Loucy (cell line): ENCODE results near the gene TRPM2.
"Not testable (repeated sequence)": the region's sequence is repeated elsewhere in the genome, so short reads cannot be mapped to it uniquely, and the experiment has no call there.

Experiments
- H2AFZ ChIP-seq: fragments of 200-600 bp; sonication (generic); 2 replicates; pipeline ENCODE4 v1.6.0; 2016; ENCODE audit warnings: antibody characterized with exemption, mild to moderate bottlenecking, low read length, moderate library complexity
- H3F3A ChIP-seq: fragments of 200-600 bp; 2 replicates; pipeline ENCODE4 v1.6.0; 2016; ENCODE audit warnings: antibody characterized with exemption, low read depth, mild to moderate bottlenecking
- H3K27me3 ChIP-seq: fragments of 200-600 bp; sonication (generic); 2 replicates; pipeline ENCODE4 v1.6.1; 2014; ENCODE audit warnings: low read length, mild to moderate bottlenecking; ENCODE audit not compliant: insufficient read depth, poor library complexity, severe bottlenecking
- H3K36me3 ChIP-seq: fragments of 200-600 bp; sonication (generic); 2 replicates; pipeline ENCODE4 v1.6.1; 2016; ENCODE audit warnings: low read length; ENCODE audit not compliant: insufficient read depth
- H3K4me1 ChIP-seq: fragments of 200-600 bp; sonication (generic); 2 replicates; pipeline ENCODE4 v1.5.1; 2014; ENCODE audit warnings: low read length, mild to moderate bottlenecking; ENCODE audit not compliant: insufficient read depth, poor library complexity, severe bottlenecking
- H3K4me2 ChIP-seq: fragments of 200-600 bp; sonication (generic); 2 replicates; pipeline ENCODE4 v1.6.0; 2014; ENCODE audit warnings: antibody characterized with exemption, low read length, low read depth, mild to moderate bottlenecking; ENCODE audit not compliant: poor library complexity, severe bottlenecking
- H3K4me3 ChIP-seq: fragments of 200-600 bp; sonication (generic); 2 replicates; pipeline ENCODE4 v1.5.1; 2014; ENCODE audit warnings: low read length, mild to moderate bottlenecking, mixed read lengths; ENCODE audit not compliant: poor library complexity, severe bottlenecking
- H3K79me2 ChIP-seq: fragments of 200-600 bp; sonication (generic); 2 replicates; pipeline ENCODE4 v1.6.1; 2014; ENCODE audit warnings: low read length; ENCODE audit not compliant: insufficient read depth
- H3K9ac ChIP-seq: fragments of 200-600 bp; sonication (generic); 2 replicates; pipeline ENCODE4 v1.6.0; 2014; ENCODE audit warnings: mild to moderate bottlenecking, low read depth, low read length, moderate library complexity; ENCODE audit not compliant: poor library complexity, severe bottlenecking
- H3K9me2 ChIP-seq: fragments of 200-600 bp; sonication (generic); replicated peaks from 2 replicates; pipeline ENCODE4 v1.6.1; 2016; ENCODE audit warnings: low read depth, low read length, mixed read lengths
- H3K9me3 ChIP-seq: fragments of 200-600 bp; sonication (generic); 2 replicates; pipeline ENCODE4 v1.6.1; 2014; ENCODE audit warnings: mild to moderate bottlenecking, antibody characterized with exemption, low read length, low read depth; ENCODE audit not compliant: insufficient read depth
- H4K20me1 ChIP-seq: fragments of 200-600 bp; sonication (generic); 2 replicates; pipeline ENCODE4 v1.6.0; 2014; ENCODE audit warnings: antibody characterized with exemption, low read length, mild to moderate bottlenecking; ENCODE audit not compliant: insufficient read depth, poor library complexity, severe bottlenecking
- EZH2phosphoT487 ChIP-seq: fragments of 200-600 bp; IDR thresholded peaks from 2 replicates; pipeline ENCODE4 v1.6.1; 2018; ENCODE audit warnings: antibody characterized with exemption, mild to moderate bottlenecking, moderate library complexity, borderline replicate concordance
- TF ChIP-seq, protein P1 (sequence below): fragments of 200-600 bp; sonication (generic); conservative IDR thresholded peaks from 2 replicates; pipeline ENCODE4 v1.5.1; 2014; ENCODE audit warnings: mild to moderate bottlenecking, antibody characterized with exemption, low read length

The TRPM2 gene

DNA sequence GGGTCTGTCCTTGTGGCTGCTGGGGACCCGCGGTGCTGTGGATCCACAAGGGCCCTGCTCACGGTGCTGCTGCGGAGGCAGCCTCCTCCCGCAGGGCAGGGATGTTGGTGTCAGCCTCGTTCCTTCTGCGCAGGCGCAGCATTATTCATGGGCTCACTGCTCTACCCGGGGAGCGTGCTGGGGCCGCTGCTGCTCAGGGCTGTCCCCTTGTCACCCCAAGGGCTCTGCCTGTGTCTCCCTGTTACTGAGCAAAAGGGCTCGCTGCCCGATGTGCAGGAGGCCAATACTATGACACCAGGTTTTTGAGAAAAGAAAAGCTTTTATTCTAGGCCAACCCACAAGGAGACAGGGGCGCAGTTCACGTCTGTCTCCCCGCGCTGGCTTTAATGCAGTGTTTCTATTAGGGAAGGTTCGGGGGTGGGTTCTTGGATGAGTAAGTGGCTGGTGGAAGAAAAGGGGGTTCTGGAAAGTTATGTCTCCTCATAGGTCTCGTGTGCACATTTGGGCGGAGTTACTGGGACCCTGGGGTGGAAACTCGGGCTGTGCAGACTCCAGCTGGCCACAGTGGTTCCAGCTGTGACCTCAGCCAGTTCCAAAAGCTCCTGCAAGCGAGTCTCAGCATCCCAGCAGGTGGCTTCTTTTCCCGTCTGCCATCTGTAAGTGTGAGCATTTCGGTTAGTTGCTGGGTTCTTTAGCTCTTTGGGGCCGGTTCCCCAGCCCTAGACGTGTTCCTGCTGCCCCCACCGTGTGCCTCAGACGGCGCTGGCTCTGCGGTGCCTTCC is 61.1 kb downstream of the TRPM2 start:
- Histone ChIP-seq H3K9ac (no peak overlapping the region), H3K27me3 (no peaks in the 10 kb centered on the region), H3F3A (no peaks in the 10 kb centered on the region), H3K79me2 (no peaks in the 10 kb centered on the region), H3K9me2 (no peaks in the 10 kb centered on the region), H3K4me2 (no peak overlapping the region), H2AFZ (no peak overlapping the region), H4K20me1 (no peaks in the 10 kb centered on the region), H3K9me3 (peaks cover 19% of the 10 kb centered on the region; the same call in 1 of the 2 replicates), H3K36me3 (no peaks in the 10 kb centered on the region), H3K4me3 (no peak overlapping the region), H3K4me1 (no peaks in the 10 kb centered on the region)
- TF ChIP-seq, protein P1, sequence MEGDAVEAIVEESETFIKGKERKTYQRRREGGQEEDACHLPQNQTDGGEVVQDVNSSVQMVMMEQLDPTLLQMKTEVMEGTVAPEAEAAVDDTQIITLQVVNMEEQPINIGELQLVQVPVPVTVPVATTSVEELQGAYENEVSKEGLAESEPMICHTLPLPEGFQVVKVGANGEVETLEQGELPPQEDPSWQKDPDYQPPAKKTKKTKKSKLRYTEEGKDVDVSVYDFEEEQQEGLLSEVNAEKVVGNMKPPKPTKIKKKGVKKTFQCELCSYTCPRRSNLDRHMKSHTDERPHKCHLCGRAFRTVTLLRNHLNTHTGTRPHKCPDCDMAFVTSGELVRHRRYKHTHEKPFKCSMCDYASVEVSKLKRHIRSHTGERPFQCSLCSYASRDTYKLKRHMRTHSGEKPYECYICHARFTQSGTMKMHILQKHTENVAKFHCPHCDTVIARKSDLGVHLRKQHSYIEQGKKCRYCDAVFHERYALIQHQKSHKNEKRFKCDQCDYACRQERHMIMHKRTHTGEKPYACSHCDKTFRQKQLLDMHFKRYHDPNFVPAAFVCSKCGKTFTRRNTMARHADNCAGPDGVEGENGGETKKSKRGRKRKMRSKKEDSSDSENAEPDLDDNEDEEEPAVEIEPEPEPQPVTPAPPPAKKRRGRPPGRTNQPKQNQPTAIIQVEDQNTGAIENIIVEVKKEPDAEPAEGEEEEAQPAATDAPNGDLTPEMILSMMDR = no peak
- no peak for TF ChIP-seq EZH2phosphoT487

DNA sequence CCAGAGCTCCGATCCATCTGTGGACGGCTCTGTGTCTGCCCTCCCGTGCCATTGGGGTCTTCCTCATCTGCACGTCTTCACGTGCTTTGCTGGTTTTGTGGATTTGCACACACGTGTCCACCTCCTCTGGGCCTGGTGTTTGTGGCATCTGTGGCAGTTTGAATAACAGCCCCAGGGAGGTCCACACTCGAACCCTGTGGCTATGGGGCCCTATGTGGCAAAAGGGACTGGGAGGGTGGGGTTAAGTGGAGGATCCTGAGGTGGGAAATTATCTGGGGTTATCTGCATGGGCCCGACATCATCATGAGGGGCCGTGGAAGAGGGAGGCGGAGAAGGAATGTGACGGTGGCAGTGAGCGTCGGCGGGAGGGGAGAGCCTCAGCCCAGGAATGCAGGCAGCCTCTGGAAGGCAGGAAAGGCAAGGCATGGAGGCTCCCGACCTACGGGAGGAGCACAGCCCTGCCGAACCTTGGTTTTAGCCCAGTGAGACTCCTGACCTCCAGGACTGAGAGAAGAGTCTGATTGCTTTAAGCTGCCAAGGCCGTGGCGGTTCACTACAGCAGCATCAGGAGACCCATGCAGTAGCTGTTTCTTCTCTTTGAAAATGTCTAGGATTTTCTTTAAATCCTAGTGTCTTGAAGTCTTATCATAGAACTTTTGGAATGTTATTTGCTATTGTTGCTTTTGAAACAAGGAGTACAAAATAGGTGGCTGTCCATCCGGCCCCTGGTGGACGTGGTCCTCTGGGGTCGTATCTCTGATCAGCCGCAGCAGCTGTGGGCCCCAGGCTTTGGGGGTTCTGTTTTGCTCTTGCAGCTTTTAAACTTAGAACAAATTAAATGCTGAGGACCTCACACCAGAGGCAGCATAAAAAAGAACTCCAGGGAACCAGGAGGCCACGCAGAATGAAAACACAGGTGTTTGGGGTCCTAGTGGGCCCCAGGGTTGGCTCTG is 61.9 kb downstream of the TRPM2 start:
- no peaks in the 10 kb centered on the region for H3K79me2 ChIP-seq
- no peaks in the 10 kb centered on the region for H3K9me2 ChIP-seq
- no peaks in the 10 kb centered on the region for H3K36me3 ChIP-seq
- no peak overlapping the region for H3K4me3 ChIP-seq
- H3K9ac ChIP-seq = no peak overlapping the region
- TF ChIP-seq, protein P1 = no peak
- no peak for TF ChIP-seq EZH2phosphoT487
- no peaks in the 10 kb centered on the region for H3K4me1 ChIP-seq
- H3K27me3 ChIP-seq = no peaks in the 10 kb centered on the region
- no peak overlapping the region for H2AFZ ChIP-seq
- H4K20me1 ChIP-seq = no peaks in the 10 kb centered on the region
- no peaks in the 10 kb centered on the region for H3F3A ChIP-seq
- no peak overlapping the region for H3K4me2 ChIP-seq
- H3K9me3 ChIP-seq = peaks cover 21% of the 10 kb centered on the region; the same call in 1 of the 2 replicates

DNA sequence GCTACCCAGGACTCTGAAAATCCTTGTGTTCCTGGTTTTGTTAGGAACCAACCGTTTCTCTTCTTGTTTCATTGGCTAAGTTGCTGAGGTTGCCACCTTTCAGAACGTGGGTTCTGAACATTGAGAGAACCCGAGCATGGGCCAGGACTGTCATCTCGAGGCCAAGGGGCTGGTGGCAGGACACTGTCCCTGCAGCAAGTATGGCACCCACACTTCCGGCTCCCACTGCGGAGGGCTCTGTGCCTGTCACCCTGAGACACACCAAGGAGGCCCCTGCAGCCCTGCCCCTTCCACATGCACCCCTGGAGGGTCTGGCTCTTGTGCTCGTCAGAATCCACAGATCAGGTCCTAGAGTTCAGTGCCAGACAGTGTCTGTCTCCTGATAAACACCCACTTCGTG is 62.8 kb downstream of the TRPM2 start:
- no peaks in the 10 kb centered on the region for H4K20me1 ChIP-seq
- H3K9ac ChIP-seq = no peak overlapping the region
- H2AFZ ChIP-seq = no peak overlapping the region
- H3K36me3 ChIP-seq = no peaks in the 10 kb centered on the region
- no peaks in the 10 kb centered on the region for H3F3A ChIP-seq
- no peak for TF ChIP-seq EZH2phosphoT487
- H3K4me2 ChIP-seq = no peak overlapping the region
- no peak overlapping the region for H3K4me3 ChIP-seq
- H3K9me2 ChIP-seq = no peaks in the 10 kb centered on the region
- H3K27me3 ChIP-seq = no peaks in the 10 kb centered on the region
- H3K9me3 ChIP-seq = peaks cover 21% of the 10 kb centered on the region; the same call in 1 of the 2 replicates
- H3K4me1 ChIP-seq = no peaks in the 10 kb centered on the region
- no peaks in the 10 kb centered on the region for H3K79me2 ChIP-seq

DNA sequence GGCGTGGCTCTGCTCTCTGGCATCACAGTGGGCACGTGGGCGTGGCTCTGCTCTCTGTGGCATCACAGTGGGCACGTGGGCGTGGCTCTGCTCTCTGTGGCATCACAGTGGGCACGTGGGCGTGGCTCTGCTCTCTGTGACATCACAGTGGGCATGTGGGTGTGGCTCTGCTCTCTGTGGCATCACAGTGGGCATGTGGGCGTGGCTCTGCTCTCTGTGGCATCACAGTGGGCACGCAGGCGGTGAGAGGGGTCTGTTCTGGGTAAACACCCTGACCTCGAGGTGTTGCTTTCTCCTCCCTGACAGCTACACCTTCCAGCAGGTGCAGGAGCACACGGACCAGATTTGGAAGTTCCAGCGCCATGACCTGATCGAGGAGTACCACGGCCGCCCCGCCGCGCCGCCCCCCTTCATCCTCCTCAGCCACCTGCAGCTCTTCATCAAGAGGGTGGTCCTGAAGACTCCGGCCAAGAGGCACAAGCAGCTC is 64.2 kb downstream of the TRPM2 start:
- not testable (repeated sequence) for H3K79me2 ChIP-seq, H3K4me2 ChIP-seq, H3K27me3 ChIP-seq, H3K9me2 ChIP-seq, H4K20me1 ChIP-seq, H3K36me3 ChIP-seq, H3F3A ChIP-seq, H3K4me1 ChIP-seq, H3K9ac ChIP-seq, H3K4me3 ChIP-seq, H2AFZ ChIP-seq
- peaks cover 21% of the 10 kb centered on the region; the same call in 1 of the 2 replicates for H3K9me3 ChIP-seq
